ENCODE data around the gene WNT11. TPM values are rescaled to one million over a fixed set of nuclear protein-coding genes. Genes with fewer than 3 reads are reported as not detected.
A peak's percentile ranks its signal among the peaks of the same experiment; 100 is the strongest.

Gene WNT11
- total and polyA plus RNA-seq, 2 of the 13 experiments (the other 11 are each of a cell fraction or from before 2014, with no cell fraction given): 0.34 to 0.66 TPM

- DNase-seq (ENCODE audit: low spot score) (no peak), ATAC-seq (no peak), FAIRE-seq (no peak)
- no peaks in the 10 kb centered on the region; a peak in 2 of 5 replicates for H3K27me3 ChIP-seq (ENCODE audit: control insufficient read depth in 1 of 2, insufficient read depth in 2 of 2, low read length in 2 of 2)
- no peaks in the 10 kb centered on the region for H3K36me3 ChIP-seq (replicated peaks in 1 of 2; ENCODE audit: control insufficient read depth in 1 of 2, insufficient read depth in 2 of 2, low read length in 2 of 2)
- no peaks in the 10 kb centered on the region for H4K20me1 ChIP-seq (ENCODE audit: insufficient read depth, low read length)
- POLR2A ChIA-PET: interaction anchor here (4.2 kb wide), 1 partner anchor 28 kb away, joined by 35 read pairs; the partner anchor contains the start of gene WNT11
- H2AFZ ChIP-seq (ENCODE audit: low read length): no peak overlapping the region
- peak overlapping the region; percentile 76 to 90 (median 82); a peak in 4 of 6 replicates for H3K4me3 ChIP-seq (replicated peaks in 1 of 3; ENCODE audit: insufficient read depth in 1 of 3, low read depth in 2 of 3, low read length in 3 of 3)
- CTCF ChIA-PET (ENCODE audit: low intra/inter-chr PET ratio, low total read pairs): interaction anchor here (1.7 kb wide), 1 partner anchor 29 kb away, joined by 8 read pairs; no protein-coding TSS in a partner anchor
- H3K79me2 ChIP-seq (ENCODE audit: insufficient read depth, low read length): no peaks in the 10 kb centered on the region
- no TSS peak for BruUV-seq (replicated peaks)
- intact Hi-C loops (cut with micrococcal nuclease; ENCODE audit: unreplicated experiment): loop anchor here (5.0 to 10.0 kb wide), 2 partner anchors 145 to 342 kb away; partner anchors contain the start of genes GVQW3 and THAP12
- H3K9ac ChIP-seq (ENCODE audit: insufficient read depth, low read depth, low read length): no peak overlapping the region
- TF ChIP-seq ZNF629 (CRISPR knock-in tag; conservative IDR thresholded peaks at IDR 0.05) (peak; percentile 93), WIZ (CRISPR knock-in tag; IDR thresholded peaks at IDR 0.05) (0 out of 2 replicates have a peak, but pooled peaks have one; percentile 8), ZNF264 (CRISPR knock-in tag; IDR thresholded peaks at IDR 0.05) (no peak), ADNP (CRISPR knock-in tag; IDR thresholded peaks at IDR 0.05) (0 out of 2 replicates have a peak, but pooled peaks have one; percentile 12), POLR2AphosphoS5 (IDR thresholded peaks at IDR 0.05; ENCODE audit: low read depth, low read length) (no peak)
- in situ Hi-C loops (cut with HindIII; ENCODE audit: extremely low pct_ligation_motif_present, low pct_unique_long_range_greater_than_20kb): no loop called here
- no peaks in the 10 kb centered on the region for H3K9me3 ChIP-seq (ENCODE audit: low read length)
- H3K27ac ChIP-seq (ENCODE audit: extremely low read length, insufficient read depth, low read length): no peak overlapping the region
- peak overlapping the region; percentile 95 for H3K4me2 ChIP-seq (ENCODE audit: low read depth, low read length)
- peaks cover 65% of the 10 kb centered on the region for H3K4me1 ChIP-seq (ENCODE audit: insufficient read depth, low read length)
- 63% methylated on average over 8 of the region's 8 CpGs for WGBS (ENCODE audit: low lambda C conversion rate)
Measured at GRCh38 chr11:76237000-76237649, 30.8 kb upstream of the WNT11 start.

- POLR2A ChIA-PET: interaction anchor here (4.2 kb wide), 1 partner anchor 28 kb away, joined by 35 read pairs; the partner anchor contains the start of gene WNT11
- BruUV-seq (replicated peaks): no TSS peak
- H3K9me3 ChIP-seq (ENCODE audit: low read length): no peaks in the 10 kb centered on the region
- no peaks in the 10 kb centered on the region for H4K20me1 ChIP-seq (ENCODE audit: insufficient read depth, low read length)
- no peak for FAIRE-seq
- H3K27me3 ChIP-seq (ENCODE audit: control insufficient read depth in 1 of 2, insufficient read depth in 2 of 2, low read length in 2 of 2): no peaks in the 10 kb centered on the region; a peak in 2 of 5 replicates
- peak overlapping the region; percentile 70 for H2AFZ ChIP-seq (ENCODE audit: low read length)
- CTCF ChIA-PET (ENCODE audit: low intra/inter-chr PET ratio, low total read pairs): interaction anchor here (1.3 kb wide), 1 partner anchor 29 kb away, joined by 3 read pairs; no protein-coding TSS in a partner anchor
- no peaks in the 10 kb centered on the region for H3K79me2 ChIP-seq (ENCODE audit: insufficient read depth, low read length)
- peak overlapping the region; percentile 95 for H3K4me2 ChIP-seq (ENCODE audit: low read depth, low read length)
- DNase-seq (ENCODE audit: low spot score): no peak
- in situ Hi-C loops (cut with HindIII; ENCODE audit: extremely low pct_ligation_motif_present, low pct_unique_long_range_greater_than_20kb) (no loop called here), intact Hi-C loops (cut with micrococcal nuclease; ENCODE audit: unreplicated experiment) (loop anchor here (5.0 to 10.0 kb wide), 2 partner anchors 146 to 342 kb away; partner anchors contain the start of genes GVQW3 and THAP12)
- H3K27ac ChIP-seq (ENCODE audit: extremely low read length, insufficient read depth, low read length): no peak overlapping the region
- peak; percentile 2; the same call in 2 of the 3 replicates for ATAC-seq
- H3K4me1 ChIP-seq (ENCODE audit: insufficient read depth, low read length): peaks cover 73% of the 10 kb centered on the region
- H3K4me3 ChIP-seq (replicated peaks in 1 of 3; ENCODE audit: insufficient read depth in 1 of 3, low read depth in 2 of 3, low read length in 3 of 3): peak overlapping the region; percentile 76 to 90 (median 82)
- WGBS (ENCODE audit: low lambda C conversion rate): 2% methylated on average over 30 of the region's 44 CpGs
- H3K36me3 ChIP-seq (replicated peaks in 1 of 2; ENCODE audit: control insufficient read depth in 1 of 2, insufficient read depth in 2 of 2, low read length in 2 of 2): no peaks in the 10 kb centered on the region
- H3K9ac ChIP-seq (ENCODE audit: insufficient read depth, low read depth, low read length): peak overlapping the region; percentile 50
- TF ChIP-seq ZFX (CRISPR knock-in tag; IDR thresholded peaks at IDR 0.05; ENCODE audit: low read depth) (peak; percentile 62), ZNF615 (CRISPR knock-in tag; IDR thresholded peaks at IDR 0.05; ENCODE audit: borderline replicate concordance) (no peak), ZNF225 (CRISPR knock-in tag; IDR thresholded peaks at IDR 0.05) (peak; percentile 69; the same call in 1 of the 2 replicates), RCOR2 (CRISPR knock-in tag; IDR thresholded peaks at IDR 0.05) (0 out of 2 replicates have a peak, but pooled peaks have one; percentile 11), SNAPC4 (CRISPR knock-in tag; IDR thresholded peaks at IDR 0.05) (no peak)
Measured at GRCh38 chr11:76236092-76236999, 30.0 kb upstream of the WNT11 start.
